CD14-positive monocyte (primary cell): ENCODE data around the gene TMEM151B. TPM values are rescaled to one million over a fixed set of nuclear protein-coding genes. Genes with fewer than 3 reads are reported as not detected.

Experiments
- DNase-seq, 3 donors: peaks; one replicate each; pipeline ENCODE4 v3.0.0-alpha.2; 2011 to 2022
- H2AFZ ChIP-seq: 2 replicates; pipeline ENCODE4 v1.6.0; 2012; ENCODE audit warnings: mild to moderate bottlenecking, low read depth, low read length, inconsistent platforms; ENCODE audit not compliant: insufficient read depth, poor library complexity, severe bottlenecking
- H3K27ac ChIP-seq, 2 donors: 1 replicate in 1 of 2; 2 replicates in 1 of 2; pipeline ENCODE4 v1.5.1; 2012 to 2013; ENCODE audit warnings: low read length in 2 of 2, control low read depth in 1 of 2, inconsistent platforms in 1 of 2, low read depth in 1 of 2, mild to moderate bottlenecking in 1 of 2
- H3K27me3 ChIP-seq, 2 donors: one replicate each; pipeline versions ENCODE4 v1.6.0 to v1.6.1; 2011 to 2013; ENCODE audit warnings: low read length in 2 of 2; ENCODE audit not compliant: control insufficient read depth in 2 of 2, insufficient read depth in 2 of 2
- H3K36me3 ChIP-seq, 2 donors: replicated peaks in 1 of 2; 1 replicate in 1 of 2; 2 replicates in 1 of 2; pipeline versions ENCODE4 v1.5.1 to v1.6.1; 2012 to 2013; ENCODE audit warnings: low read length in 2 of 2, control low read depth in 1 of 2, inconsistent platforms in 1 of 2, mild to moderate bottlenecking in 1 of 2; ENCODE audit not compliant: insufficient read depth in 2 of 2, control insufficient read depth in 1 of 2
- H3K4me1 ChIP-seq, 2 donors: 1 replicate in 1 of 2; 2 replicates in 1 of 2; pipeline versions ENCODE4 v1.5.1 to v1.6.1; 2012 to 2013; ENCODE audit warnings: low read length in 2 of 2, control low read depth in 1 of 2, inconsistent platforms in 1 of 2, mild to moderate bottlenecking in 1 of 2, moderate library complexity in 1 of 2; ENCODE audit not compliant: insufficient read depth in 2 of 2, control insufficient read depth in 1 of 2
- H3K4me2 ChIP-seq: replicated peaks from 2 replicates; pipeline ENCODE3; 2012; ENCODE audit warnings: low read length, moderate library complexity, mild to moderate bottlenecking; ENCODE audit not compliant: poor library complexity, severe bottlenecking; ENCODE audit errors: extremely low read depth
- H3K4me3 ChIP-seq, 3 experiments: fragments of 200-600 bp in 1 of 3; sonication (generic) in 1 of 3; replicated peaks in 1 of 3; 1 replicate in 2 of 3; 2 replicates in 1 of 3; pipeline ENCODE4 v1.5.1; 2011 to 2013; ENCODE audit warnings: low read length in 3 of 3, mild to moderate bottlenecking in 3 of 3, control low read depth in 2 of 3, low read depth in 2 of 3, inconsistent platforms in 1 of 3, moderate library complexity in 1 of 3
- H3K79me2 ChIP-seq: 2 replicates; pipeline ENCODE4 v1.6.0; 2012; ENCODE audit warnings: mild to moderate bottlenecking, control low read depth, inconsistent platforms, low read length, moderate library complexity; ENCODE audit not compliant: insufficient read depth
- H3K9ac ChIP-seq: 2 replicates; pipeline ENCODE4 v1.6.0; 2017; ENCODE audit warnings: low read length, mild to moderate bottlenecking; ENCODE audit not compliant: insufficient read depth, poor library complexity, severe bottlenecking
- H3K9me3 ChIP-seq, 2 donors: replicated peaks in 1 of 2; 1 replicate in 1 of 2; 2 replicates in 1 of 2; pipeline versions ENCODE4 v1.5.1 to v1.6.1; 2012 to 2013; ENCODE audit warnings: low read length in 2 of 2, control low read depth in 1 of 2; ENCODE audit not compliant: control insufficient read depth in 1 of 2, insufficient read depth in 1 of 2
- H4K20me1 ChIP-seq: 2 replicates; pipeline ENCODE4 v1.6.0; 2012; ENCODE audit warnings: mild to moderate bottlenecking, low read length, control low read depth, moderate library complexity; ENCODE audit not compliant: insufficient read depth
- H3K27ac Mint-ChIP-seq, 7 donors: one replicate each; pipeline ENCODE4 v1.8.0; 2020; ENCODE audit warnings: mild to moderate bottlenecking in 7 of 7, mixed read lengths in 7 of 7, moderate library complexity in 6 of 7, inconsistent platforms in 2 of 7
- H3K27me3 Mint-ChIP-seq, 3 donors: one replicate each; pipeline ENCODE4 v1.8.0; 2021 to 2022; ENCODE audit warnings: low read depth in 3 of 3, mild to moderate bottlenecking in 3 of 3, mixed read lengths in 3 of 3, moderate library complexity in 3 of 3, inconsistent platforms in 1 of 3
- H3K36me3 Mint-ChIP-seq, 2 donors: one replicate each; pipeline ENCODE4 v1.8.0; 2020; ENCODE audit warnings: mixed read lengths in 2 of 2, inconsistent platforms in 1 of 2, mild to moderate bottlenecking in 1 of 2
- H3K4me1 Mint-ChIP-seq: one replicate; pipeline ENCODE4 v1.8.0; 2020; ENCODE audit warnings: mild to moderate bottlenecking, mixed read lengths
- H3K4me3 Mint-ChIP-seq, 2 donors: one replicate each; pipeline ENCODE4 v1.8.0; 2020; ENCODE audit warnings: mild to moderate bottlenecking in 2 of 2, mixed read lengths in 2 of 2, moderate library complexity in 1 of 2
- H3K9me3 Mint-ChIP-seq, 7 donors: one replicate each; pipeline ENCODE4 v1.8.0; 2020 to 2022; ENCODE audit warnings: mixed read lengths in 7 of 7, mild to moderate bottlenecking in 6 of 7, moderate library complexity in 6 of 7, inconsistent platforms in 2 of 7
- CTCF ChIP-seq: fragments of 200-600 bp; IDR thresholded peaks from one replicate; pipeline ENCODE4 v1.8.0; 2022; ENCODE audit warnings: antibody characterized with exemption, mild to moderate bottlenecking
- WGBS: methylation state at CpG from one replicate; pipeline ENCODE4 v1.1.5; 2013; ENCODE audit warnings: missing lambda C conversion rate; ENCODE audit not compliant: insufficient coverage; 5-methylcytosine and 5-hydroxymethylcytosine counted together
- intact Hi-C, 2 donors: fragments of 100-400 bp; cut with micrococcal nuclease; formaldehyde crosslinking; loops; one replicate each; pipeline versions ENCODE4 v1.15.0 to v1.15.1; 2023
- polyA plus RNA-seq, 3 donors: library from polyadenylated mRNA; depleted of rRNA in 1 of 3; unstranded in 2 of 3; stranded (reverse) in 1 of 3; fragments of 300-500 nt in 2 of 3; fragments of >200 nt in 1 of 3; fragmentation: Illumina TruSeq in 2 of 3; gene quantifications; 1 replicate in 2 of 3; 2 replicates in 1 of 3; pipeline ENCODE4 v1.2.3, GENCODE V29; 2012 to 2021

TMEM151B gene
- polyA plus RNA-seq, 3 donors, result not detected

- intact Hi-C loops, result loop anchor here (5.0 kb wide), 1 partner anchor 43 kb away; the partner anchor contains the start of gene NFKBIE (in 2 of the 2)
These were observed 40.0 kb downstream of the TMEM151B start for GRCh38 chr6:44310241-44310640.

GRCh38 chr6:44311304-44311703 lies 41.1 kb downstream of the TMEM151B start:
- Histone ChIP-seq H3K27ac (peak overlapping the region in 1 of 2 donors; percentile 28), H3K4me2 (no peak overlapping the region), H3K9me3 (no peaks in the 10 kb centered on the region), H2AFZ (no peak overlapping the region), H3K4me3 (no peak overlapping the region), H3K27me3 (peaks cover 0 to under 1% of the 10 kb centered on the region in 2 donors), H3K36me3 (peaks cover 39 to 53% of the 10 kb centered on the region in 2 donors), H3K79me2 (peaks cover 14% of the 10 kb centered on the region), H4K20me1 (no peaks in the 10 kb centered on the region), H3K4me1 (peaks cover 12 to 15% of the 10 kb centered on the region in 2 donors), H3K9ac (no peak overlapping the region)
- Mint-ChIP-seq H3K36me3 (peaks cover 46 to 49% of the 10 kb centered on the region in 2 donors), H3K4me1 (peaks cover 23% of the 10 kb centered on the region), H3K9me3 (peaks cover 0 to 3% (median 0%) of the 10 kb centered on the region in 7 donors), H3K27me3 (peaks cover 0 to under 1% (median 0%) of the 10 kb centered on the region in 3 donors), H3K27ac (peak overlapping the region in 1 of 7 donors; percentile 22), H3K4me3 (no peak overlapping the region)
- intact Hi-C loops, result loop anchor here (5.0 kb wide), 1 partner anchor 44 kb away; the partner anchor contains the start of gene NFKBIE (in 2 of the 2)
- TF ChIP-seq CTCF, result no peak
- no CpG with 5 or more reads among the region's 2 CpGs for WGBS
- DNase-seq, result no peak

More at GRCh38 chr6:44310241-44310640, 40.0 kb downstream of the TMEM151B start:
- no peak overlapping the region for H3K27ac Mint-ChIP-seq
- Histone ChIP-seq H3K27me3 (no peaks in the 10 kb centered on the region), H3K4me3 (no peak overlapping the region), H3K27ac (no peak overlapping the region), H3K4me1 (peaks cover 8% of the 10 kb centered on the region in 2 donors), H3K79me2 (peaks cover 14% of the 10 kb centered on the region), H3K4me2 (no peak overlapping the region), H2AFZ (no peak overlapping the region), H3K36me3 (peaks cover 50 to 64% of the 10 kb centered on the region in 2 donors), H4K20me1 (no peaks in the 10 kb centered on the region), H3K9me3 (no peaks in the 10 kb centered on the region), H3K9ac (no peak overlapping the region)
- TF ChIP-seq CTCF, result no peak
- H3K27me3 Mint-ChIP-seq, result no peaks in the 10 kb centered on the region
- H3K4me1 Mint-ChIP-seq, result peaks cover 16% of the 10 kb centered on the region
- peaks cover 53 to 59% of the 10 kb centered on the region in 2 donors for H3K36me3 Mint-ChIP-seq
- WGBS, result 97% methylated on average over 3 of the region's 3 CpGs
- DNase-seq, result no peak
- H3K9me3 Mint-ChIP-seq, result peaks cover 0 to 3% (median 0%) of the 10 kb centered on the region in 7 donors
- no peak overlapping the region for H3K4me3 Mint-ChIP-seq
